ENCODE measurements around the gene CDK4.
"Not testable (repeated sequence)": the region's sequence is repeated elsewhere in the genome, so short reads cannot be mapped to it uniquely, and the experiment has no call there.

Gene CDK4

DNA sequence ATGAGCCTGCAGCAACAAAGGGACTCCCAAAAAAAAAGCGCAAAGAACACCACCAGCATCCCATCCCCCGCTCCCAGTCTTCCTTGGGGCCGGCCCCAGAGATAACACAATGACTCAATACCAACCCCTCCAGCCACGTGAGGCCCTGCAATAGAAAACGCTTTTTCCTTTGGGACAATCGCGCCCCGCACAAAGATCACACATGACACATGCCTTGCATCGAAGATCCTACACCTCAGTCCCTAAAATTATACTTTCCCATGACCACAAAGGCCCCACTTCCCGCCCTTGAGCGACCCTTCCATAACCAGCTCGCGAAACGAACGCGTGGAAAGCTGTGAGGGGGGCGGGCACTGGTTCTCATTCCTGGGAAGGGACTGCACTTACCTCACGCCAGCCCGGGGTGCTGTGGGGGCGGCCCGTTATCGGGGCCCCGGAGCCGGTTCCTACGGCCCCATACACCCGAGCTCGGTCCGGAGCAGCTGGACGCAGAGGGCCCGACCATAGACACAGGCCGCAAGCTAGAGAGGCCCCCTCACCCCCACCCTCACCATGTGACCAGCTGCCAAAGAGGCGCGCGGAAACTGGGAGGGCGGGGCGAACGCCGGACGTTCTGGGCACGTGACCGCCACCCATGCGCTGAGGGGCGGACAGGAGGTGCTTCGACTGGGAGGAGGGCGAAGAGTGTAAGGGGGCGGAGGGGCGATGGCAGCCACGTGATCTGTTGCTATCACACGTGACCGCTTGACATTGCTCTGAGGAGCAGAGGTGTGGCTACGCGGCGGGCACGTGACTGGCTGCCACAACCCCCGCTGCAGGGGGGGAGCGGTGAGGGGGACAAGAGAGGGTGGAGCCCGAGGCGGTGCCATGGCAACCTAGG, at the start of gene CDK4:
TSS of gene CDK4 (minus strand) at position 523 of the 880 bp plus-strand sequence. CDS start 593 bp downstream, outside the sequence.
- peak; percentile 98 for DNase-seq (ENCODE audit: low spot score)

DNA sequence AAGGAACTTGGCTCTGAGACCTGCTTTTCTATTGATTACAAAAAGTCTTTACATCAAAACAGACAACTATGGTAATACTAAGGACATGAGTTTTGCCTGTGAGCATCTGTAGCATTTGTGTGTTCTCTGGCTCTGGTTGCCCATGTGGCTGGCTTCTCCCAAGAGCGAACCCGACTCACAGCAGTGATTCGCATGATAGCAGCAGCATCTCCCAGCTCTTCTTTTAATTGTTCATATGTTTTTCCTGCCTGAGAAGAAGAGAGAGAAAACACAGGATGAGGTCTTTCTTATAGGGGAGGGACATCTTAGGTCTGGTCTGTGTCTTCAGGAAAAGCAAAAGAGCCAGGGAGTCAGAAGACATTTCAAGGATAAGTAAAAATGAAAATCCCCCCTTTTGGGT, 48.9 kb upstream of the CDK4 start:
- no peak for DNase-seq (ENCODE audit: low spot score)

GRCh38 chr12:57797933-57798332, 45.8 kb upstream of the CDK4 start:
- DNase-seq (ENCODE audit: low spot score): no peak

DNA sequence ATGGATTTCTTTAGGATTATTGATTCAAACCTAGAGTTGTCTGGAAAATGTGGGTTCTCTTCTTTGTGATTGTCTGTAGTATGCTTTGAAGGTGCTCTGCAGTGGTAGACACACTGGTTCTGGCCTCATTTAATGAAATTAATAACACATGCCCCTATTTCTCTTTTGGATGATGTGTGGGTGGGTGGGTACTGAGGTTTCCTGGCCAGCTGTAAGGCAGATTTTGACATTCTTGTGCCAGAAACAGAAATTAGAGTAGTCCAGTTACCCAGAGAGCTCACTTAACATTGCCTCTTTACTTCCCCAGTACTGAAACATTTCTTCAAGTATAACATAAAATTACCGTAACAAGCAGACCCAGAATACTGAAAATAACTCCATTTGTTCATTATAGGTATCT, 44.9 kb upstream of the CDK4 start:
- no peak for DNase-seq (ENCODE audit: low spot score)

- DNase-seq (ENCODE audit: low spot score): no peak
These were observed 43.2 kb upstream of the CDK4 start for GRCh38 chr12:57795354-57795753.

- DNase-seq (ENCODE audit: low spot score): peak; percentile 75
These were observed 41.8 kb upstream of the CDK4 start for GRCh38 chr12:57793920-57794319.

- DNase-seq (ENCODE audit: low spot score): no peak
These were observed 31.8 kb upstream of the CDK4 start for GRCh38 chr12:57783861-57784260.

- DNase-seq (ENCODE audit: low spot score): no peak
These were observed 31.3 kb upstream of the CDK4 start for GRCh38 chr12:57783466-57783801.

GRCh38 chr12:57782608-57783465, 30.7 kb upstream of the CDK4 start, which contains the start of gene TSFM:
Gene TSFM, plus strand, starts transcription at chr12:57782787. Its CDS starts 15 bp downstream, at chr12:57782802.
- peak; percentile 90 for DNase-seq (ENCODE audit: low spot score)

DNA sequence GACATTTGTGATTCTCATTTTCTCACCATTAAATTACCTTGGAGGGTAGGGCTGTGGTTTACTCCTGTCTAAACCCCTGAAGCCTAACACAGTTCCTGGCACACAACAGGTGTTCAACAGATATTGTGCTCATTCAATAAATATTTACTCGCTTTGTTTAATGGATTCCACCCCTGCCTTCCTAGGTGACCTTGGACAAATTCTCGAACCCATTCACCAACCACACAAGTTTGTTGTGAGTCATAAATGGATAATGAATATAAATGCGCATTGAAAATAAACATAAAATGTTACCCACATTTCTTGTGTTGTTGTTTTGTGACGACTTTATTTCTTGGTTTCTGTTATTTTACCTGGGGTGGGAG, 30.1 kb upstream of the CDK4 start:
- no peak for DNase-seq (ENCODE audit: low spot score)

- no peak for DNase-seq (ENCODE audit: low spot score)
These were observed 29.7 kb upstream of the CDK4 start for GRCh38 chr12:57781801-57782200.

- no peak for DNase-seq (ENCODE audit: low spot score)
These were observed 29.1 kb upstream of the CDK4 start for GRCh38 chr12:57781244-57781643.

DNA sequence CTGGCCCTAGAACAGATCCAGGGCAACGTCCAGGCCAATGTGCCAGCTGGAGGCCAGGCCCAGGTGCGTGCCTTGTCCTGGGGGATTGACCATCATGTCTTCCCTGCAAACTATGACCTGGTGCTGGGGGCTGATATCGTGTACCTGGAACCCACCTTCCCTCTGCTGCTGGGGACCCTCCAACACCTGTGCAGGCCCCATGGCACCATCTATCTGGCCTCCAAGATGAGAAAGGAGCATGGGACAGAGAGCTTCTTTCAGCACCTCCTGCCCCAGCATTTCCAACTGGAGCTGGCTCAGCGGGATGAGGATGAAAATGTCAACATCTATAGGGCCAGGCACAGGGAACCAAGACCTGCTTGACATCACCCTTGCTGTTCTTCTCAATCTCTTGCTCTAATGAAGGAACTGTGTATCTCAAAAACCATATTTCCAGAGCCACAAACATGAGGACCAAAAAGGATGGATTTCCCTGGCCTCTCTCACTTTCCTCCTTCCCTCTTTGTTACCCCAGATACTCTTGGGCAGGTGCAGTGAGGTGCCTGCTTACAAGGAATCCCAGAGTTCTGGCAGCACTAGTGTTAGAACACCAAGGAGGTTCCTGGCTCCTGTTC, 28.3 kb upstream of the CDK4 start:
- DNase-seq (ENCODE audit: low spot score): no peak

- no peak for DNase-seq (ENCODE audit: low spot score)
These were observed 27.6 kb upstream of the CDK4 start for GRCh38 chr12:57779736-57780135.

DNA sequence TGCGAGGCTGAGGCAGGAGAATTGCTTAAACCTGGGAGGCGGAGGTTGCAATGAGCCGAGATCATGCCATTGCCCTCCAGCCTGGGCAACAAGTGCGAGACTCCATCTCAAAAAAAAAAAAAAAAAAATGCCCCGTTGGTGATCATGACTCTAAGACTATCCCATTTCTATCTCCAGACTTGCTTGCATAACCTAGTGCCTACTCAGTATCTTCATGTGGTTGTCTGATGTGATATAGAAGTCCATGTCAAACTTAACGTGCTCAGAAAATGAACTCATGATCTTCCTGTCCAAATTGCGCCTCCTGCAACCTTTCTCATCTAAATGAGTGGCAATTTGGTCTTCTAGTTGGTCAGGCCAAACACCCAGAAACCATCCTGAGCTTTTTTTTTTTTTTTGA, 25.8 kb upstream of the CDK4 start:
- DNase-seq (ENCODE audit: low spot score): no peak

DNA sequence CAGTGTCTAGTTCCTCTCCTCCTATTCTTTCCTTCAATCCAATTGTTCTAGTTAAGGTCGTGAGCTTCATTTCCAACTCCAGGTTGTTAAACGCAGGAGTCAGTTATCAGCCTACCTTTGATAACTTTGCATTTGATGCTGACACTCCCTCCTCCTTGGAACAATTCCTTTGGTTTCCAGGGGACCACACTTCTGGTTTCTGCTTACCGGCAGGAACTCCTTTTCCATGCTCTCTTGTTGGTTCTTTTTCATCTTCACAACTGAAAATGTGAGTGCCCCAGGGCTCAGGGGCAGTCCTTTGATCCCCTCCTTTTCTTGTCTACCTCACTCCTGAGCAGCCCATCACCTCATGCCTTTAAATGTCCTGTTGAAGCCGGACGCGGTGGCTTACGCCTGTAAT, 25.3 kb upstream of the CDK4 start:
- no peak for DNase-seq (ENCODE audit: low spot score)

DNA sequence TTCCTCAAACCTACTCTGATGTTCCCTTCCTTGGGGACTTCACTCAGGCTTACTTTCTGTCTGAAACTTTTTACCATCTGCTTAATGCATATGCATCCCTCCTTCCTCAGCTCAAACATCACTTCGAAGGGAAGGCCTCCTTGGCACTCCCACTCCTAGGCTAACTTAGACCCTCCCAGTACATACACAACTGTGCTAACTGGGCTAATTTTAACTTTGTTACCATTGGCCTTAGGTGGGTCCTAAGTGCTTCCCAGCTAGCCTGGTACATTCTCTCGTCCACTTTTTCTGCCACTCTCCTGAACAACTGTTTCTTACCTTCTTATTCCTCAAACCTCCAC, 24.1 kb upstream of the CDK4 start:
- DNase-seq (ENCODE audit: low spot score): no peak

DNA sequence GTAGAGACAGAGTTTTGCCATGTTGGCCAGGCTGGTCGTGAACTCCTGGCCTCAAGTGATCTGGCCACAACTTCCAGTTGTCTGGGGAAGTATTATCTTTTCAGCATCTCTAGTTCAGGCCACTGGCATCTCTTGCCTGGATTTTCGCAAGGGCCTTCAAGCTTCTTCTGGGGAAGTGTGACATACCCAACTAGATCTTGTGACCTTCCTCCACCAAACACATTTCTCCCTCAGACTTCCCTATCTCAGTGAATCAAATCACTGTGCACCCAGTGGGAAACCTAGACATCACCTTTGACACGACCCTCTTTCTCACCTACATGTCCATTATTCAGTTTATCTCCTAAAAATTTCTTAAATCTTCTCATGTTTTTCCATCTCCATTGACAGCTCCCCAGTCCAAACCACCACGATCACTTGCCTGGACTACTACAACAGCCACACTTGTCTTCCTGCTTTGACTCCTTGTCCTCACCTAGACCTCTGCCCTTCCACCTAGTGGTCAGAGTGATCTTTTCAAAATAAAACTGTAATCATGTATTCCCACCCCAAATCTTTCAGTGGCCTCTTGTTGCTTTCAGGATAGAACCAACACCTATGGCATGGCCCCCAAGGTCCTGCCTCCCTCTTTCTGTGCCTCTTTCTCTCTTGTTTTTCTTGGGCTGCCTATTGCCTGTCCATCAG, 23.6 kb upstream of the CDK4 start:
- DNase-seq (ENCODE audit: low spot score): no peak

GRCh38 chr12:57775044-57775443, 22.9 kb upstream of the CDK4 start:
- DNase-seq (ENCODE audit: low spot score): no peak

GRCh38 chr12:57774634-57775033, 22.5 kb upstream of the CDK4 start:
- not testable (repeated sequence) for DNase-seq (ENCODE audit: low spot score)

DNA sequence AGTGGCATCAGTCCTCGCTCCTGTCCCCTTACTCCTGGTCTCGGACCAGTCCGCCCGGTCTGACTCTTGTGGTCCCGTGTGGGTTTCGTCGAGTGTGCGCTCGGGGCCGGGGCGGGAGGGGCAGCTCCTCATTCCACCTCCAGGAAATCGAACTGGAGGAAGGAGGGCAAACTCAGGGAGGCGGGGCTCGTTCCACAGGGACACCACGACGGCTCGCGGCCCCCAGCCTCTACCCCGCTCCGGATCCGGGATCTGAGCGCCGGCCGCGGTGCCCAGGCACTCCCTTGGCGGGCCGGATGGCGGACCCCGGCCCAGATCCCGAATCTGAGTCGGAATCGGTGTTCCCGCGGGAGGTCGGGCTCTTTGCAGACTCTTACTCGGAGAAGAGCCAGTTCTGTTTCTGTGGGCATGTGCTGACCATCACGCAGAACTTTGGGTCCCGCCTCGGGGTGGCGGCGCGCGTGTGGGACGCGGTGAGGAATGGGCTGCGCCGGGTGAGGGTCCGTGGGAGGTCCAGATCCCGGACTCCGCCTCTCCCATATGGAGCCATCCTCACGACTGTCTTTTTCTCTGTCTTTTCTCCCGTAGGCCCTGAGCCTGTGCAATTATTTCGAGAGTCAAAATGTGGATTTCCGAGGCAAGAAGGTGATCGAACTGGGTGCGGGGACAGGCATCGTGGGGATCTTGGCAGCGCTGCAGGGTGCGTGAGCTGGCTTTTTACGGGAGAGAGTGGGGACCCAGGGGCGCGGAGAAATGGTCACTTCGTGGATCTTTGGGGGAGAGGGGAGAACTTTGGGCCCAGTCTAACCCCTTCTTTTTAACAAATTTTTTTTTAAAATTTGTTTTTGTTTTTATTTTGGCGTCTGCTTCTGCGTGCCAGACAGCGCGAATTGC, 20.6 kb upstream of the CDK4 start, which contains the start of gene EEF1AKMT3:
TSS of gene EEF1AKMT3 (plus strand) at position 186 of the 894 bp plus-strand sequence. CDS start at position 297, 111 bp downstream.
- peak; percentile 75 for DNase-seq (ENCODE audit: low spot score)

Data from AG20443 (cell line).